ENCODE measurements around the gene CEACAM19. TPM values are rescaled to one million over a fixed set of nuclear protein-coding genes. Genes with fewer than 3 reads are reported as not detected.

The CEACAM19 gene
- total RNA-seq, 1 donor from 2014 or later = not detected

GRCh38 chr19:44701228-44701627, 29.9 kb downstream of the CEACAM19 start:
- ChIA-PET POLR2A (no interaction called here), CTCF (interaction anchor here (0.7 kb wide), 1 partner anchor 23 kb away, joined by 3 read pairs; no protein-coding TSS in a partner anchor)
- Mint-ChIP-seq H3K4me1 (no peaks in the 10 kb centered on the region), H3K27ac (no peak overlapping the region), H3K4me3 (no peak overlapping the region), H3K36me3 (ENCODE audit: low read depth) (no peaks in the 10 kb centered on the region), H3K27me3 (peaks cover 26% of the 10 kb centered on the region), H3K9me3 (no peaks in the 10 kb centered on the region)
- no peak for TF ChIP-seq CTCF (IDR thresholded peaks at IDR 0.05)
- ATAC-seq (ENCODE audit: low read depth) (no peak), DNase-seq (no peak)
- intact Hi-C loops (cut with micrococcal nuclease) = no loop called here

- ATAC-seq (ENCODE audit: low read depth) = no peak
- Mint-ChIP-seq H3K4me1 (no peaks in the 10 kb centered on the region), H3K9me3 (no peaks in the 10 kb centered on the region), H3K4me3 (no peak overlapping the region), H3K27ac (no peak overlapping the region), H3K27me3 (peaks cover 17% of the 10 kb centered on the region), H3K36me3 (ENCODE audit: low read depth) (no peaks in the 10 kb centered on the region)
- DNase-seq = no peak
- POLR2A ChIA-PET = no interaction called here
- intact Hi-C loops (cut with micrococcal nuclease) = no loop called here
- no peak for TF ChIP-seq CTCF (IDR thresholded peaks at IDR 0.05)
- CTCF ChIA-PET = no interaction called here
These were observed 31.4 kb downstream of the CEACAM19 start for GRCh38 chr19:44702551-44703176.

GRCh38 chr19:44703336-44704078, 32.2 kb downstream of the CEACAM19 start:
- Mint-ChIP-seq H3K36me3 (ENCODE audit: low read depth) (no peaks in the 10 kb centered on the region), H3K9me3 (no peaks in the 10 kb centered on the region), H3K27ac (no peak overlapping the region), H3K27me3 (peaks cover 12% of the 10 kb centered on the region), H3K4me1 (no peaks in the 10 kb centered on the region), H3K4me3 (no peak overlapping the region)
- ChIA-PET CTCF (no interaction called here), POLR2A (no interaction called here)
- intact Hi-C loops (cut with micrococcal nuclease) = no loop called here
- no peak for TF ChIP-seq CTCF (IDR thresholded peaks at IDR 0.05)
- DNase-seq (no peak), ATAC-seq (ENCODE audit: low read depth) (no peak)

GRCh38 chr19:44704982-44705381, 33.7 kb downstream of the CEACAM19 start:
- H3K36me3 Mint-ChIP-seq (ENCODE audit: low read depth) = no peaks in the 10 kb centered on the region
- no peak overlapping the region for H3K4me3 Mint-ChIP-seq
- ChIA-PET POLR2A (no interaction called here), CTCF (interaction anchor here (1.0 kb wide), 1 partner anchor 19 kb away, joined by 3 read pairs; no protein-coding TSS in a partner anchor)
- no peak overlapping the region for H3K27ac Mint-ChIP-seq
- intact Hi-C loops (cut with micrococcal nuclease) = no loop called here
- H3K4me1 Mint-ChIP-seq = no peaks in the 10 kb centered on the region
- no peak for TF ChIP-seq CTCF (IDR thresholded peaks at IDR 0.05)
- no peak for ATAC-seq (ENCODE audit: low read depth)
- no peak for DNase-seq
- peaks cover 11% of the 10 kb centered on the region for H3K27me3 Mint-ChIP-seq
- H3K9me3 Mint-ChIP-seq = no peaks in the 10 kb centered on the region

- Mint-ChIP-seq H3K4me1 (no peaks in the 10 kb centered on the region), H3K4me3 (no peak overlapping the region), H3K36me3 (ENCODE audit: low read depth) (no peaks in the 10 kb centered on the region), H3K27ac (no peak overlapping the region), H3K27me3 (peaks cover 14% of the 10 kb centered on the region), H3K9me3 (no peaks in the 10 kb centered on the region)
- ChIA-PET CTCF (interaction anchor here (1.0 kb wide), 1 partner anchor 19 kb away, joined by 3 read pairs; no protein-coding TSS in a partner anchor), POLR2A (no interaction called here)
- no peak for ATAC-seq (ENCODE audit: low read depth)
- intact Hi-C loops (cut with micrococcal nuclease) = no loop called here
- no peak for TF ChIP-seq CTCF (IDR thresholded peaks at IDR 0.05)
- DNase-seq = no peak
These were observed 34.3 kb downstream of the CEACAM19 start for GRCh38 chr19:44705502-44706010.
